ENCODE data around the gene TBC1D23.
A peak's percentile ranks its signal among the peaks of the same experiment; 100 is the strongest.

The TBC1D23 gene

DNA sequence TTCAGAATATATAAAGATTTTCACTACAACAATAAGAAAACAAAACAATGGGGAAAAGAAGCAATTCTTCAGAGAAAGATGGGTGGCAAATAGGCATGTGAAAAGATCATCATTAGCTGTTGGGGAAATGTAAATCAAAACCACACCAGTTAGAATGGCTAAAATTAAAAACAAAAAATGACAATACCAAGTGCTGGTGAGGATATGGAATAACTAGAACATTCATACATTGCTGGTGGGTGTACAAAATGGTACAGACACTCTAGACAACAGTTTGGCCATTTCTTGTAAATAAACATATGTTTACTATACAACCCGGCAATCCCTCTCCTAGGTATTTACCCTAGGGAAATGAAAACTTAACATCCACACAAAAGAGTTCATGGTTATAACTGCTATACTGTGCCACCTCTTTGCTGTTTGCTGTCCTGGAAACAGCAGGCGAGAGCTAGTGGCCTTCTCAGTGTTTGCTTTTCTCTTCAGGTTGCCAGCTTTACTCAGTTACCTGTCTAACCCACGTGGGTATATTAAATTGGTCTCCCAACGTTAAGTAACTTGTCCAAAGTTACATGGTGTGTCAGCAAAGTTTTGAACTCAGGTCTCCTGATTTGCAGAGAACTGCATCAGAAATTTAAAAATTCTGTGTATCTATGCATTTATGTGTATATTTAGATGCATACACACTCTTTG, 69.2 kb downstream of the TBC1D23 start:
- Histone ChIP-seq H3K79me2 (ENCODE audit: control insufficient read depth, insufficient read depth, low read length, poor library complexity) (peaks cover 1% of the 10 kb centered on the region), H3K27me3 (ENCODE audit: insufficient read depth, low read length) (no peaks in the 10 kb centered on the region), H4K12ac (ENCODE audit: low read depth, low read length) (no peak overlapping the region), H2BK5ac (ENCODE audit: low read depth, low read length, poor library complexity) (no peak overlapping the region), H4K8ac (ENCODE audit: low read depth, low read length) (no peak overlapping the region), H3K4me2 (ENCODE audit: low read length) (no peak overlapping the region), H2BK120ac (ENCODE audit: insufficient read depth, low read length, poor library complexity) (no peak overlapping the region), H3K27ac (ENCODE audit: low read depth, low read length) (no peak overlapping the region), H2AK5ac (ENCODE audit: low read length) (no peak overlapping the region), H2BK12ac (ENCODE audit: low read length) (no peak overlapping the region), H3K4ac (ENCODE audit: low read depth, low read length) (no peak overlapping the region), H3K79me1 (ENCODE audit: low read length) (peaks cover 7% of the 10 kb centered on the region), H3K4me3 (ENCODE audit: low read depth, low read length) (no peak overlapping the region), H3K14ac (ENCODE audit: low read length) (no peak overlapping the region), H2AFZ (ENCODE audit: insufficient read depth, low read length, poor library complexity) (no peak overlapping the region), H3K4me1 (ENCODE audit: control insufficient read depth in 1 of 2, insufficient read depth in 2 of 2, low read length in 2 of 2) (peaks cover under 1 to 3% of the 10 kb centered on the region in 2 experiments), H4K91ac (ENCODE audit: low read depth, low read length) (no peak overlapping the region), H3K9ac (ENCODE audit: low read length) (no peak overlapping the region), H3K23ac (ENCODE audit: low read length) (no peak overlapping the region), H3K18ac (ENCODE audit: low read length) (no peak overlapping the region), H3K36me3 (ENCODE audit: control insufficient read depth in 1 of 2, insufficient read depth in 2 of 2, low read length in 2 of 2) (peaks cover 0 to 2% of the 10 kb centered on the region in 2 experiments), H3K9me3 (ENCODE audit: insufficient read depth, low read depth, low read length) (no peaks in the 10 kb centered on the region)
- DNase-seq, result no peak
- WGBS (ENCODE audit: extremely low coverage, insufficient coverage, insufficient read length), result no CpG with 5 or more reads among the region's 4 CpGs

DNA sequence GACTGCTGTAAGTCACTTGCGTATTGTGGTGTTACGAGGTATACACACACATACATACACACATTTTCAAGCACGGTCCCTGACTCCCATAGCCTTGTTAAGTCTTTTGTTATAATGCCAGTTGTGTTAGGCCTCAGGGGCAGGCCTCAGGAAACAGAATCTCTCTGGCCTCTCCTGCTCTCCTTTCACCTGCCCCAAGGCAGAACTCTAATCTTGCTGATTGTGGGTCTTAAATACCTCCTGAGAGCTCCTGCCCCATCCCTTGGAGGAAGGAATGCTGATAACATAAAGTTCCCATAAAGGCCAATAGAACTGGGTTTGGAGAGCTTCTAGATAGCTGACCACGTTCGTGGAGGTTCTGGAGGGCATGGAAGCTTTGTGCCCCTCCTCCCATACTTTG, 69.9 kb downstream of the TBC1D23 start:
- Histone ChIP-seq H2BK5ac (ENCODE audit: low read depth, low read length, poor library complexity) (no peak overlapping the region), H3K23ac (ENCODE audit: low read length) (no peak overlapping the region), H3K27ac (ENCODE audit: low read depth, low read length) (no peak overlapping the region), H4K12ac (ENCODE audit: low read depth, low read length) (no peak overlapping the region), H4K91ac (ENCODE audit: low read depth, low read length) (no peak overlapping the region), H2AK5ac (ENCODE audit: low read length) (no peak overlapping the region), H3K18ac (ENCODE audit: low read length) (no peak overlapping the region), H3K27me3 (ENCODE audit: insufficient read depth, low read length) (no peaks in the 10 kb centered on the region), H3K14ac (ENCODE audit: low read length) (no peak overlapping the region), H2BK12ac (ENCODE audit: low read length) (no peak overlapping the region), H3K79me2 (ENCODE audit: control insufficient read depth, insufficient read depth, low read length, poor library complexity) (peaks cover 2% of the 10 kb centered on the region), H3K79me1 (ENCODE audit: low read length) (peaks cover 9% of the 10 kb centered on the region), H3K4me1 (ENCODE audit: control insufficient read depth in 1 of 2, insufficient read depth in 2 of 2, low read length in 2 of 2) (peaks cover 2 to 6% of the 10 kb centered on the region in 2 experiments), H3K36me3 (ENCODE audit: control insufficient read depth in 1 of 2, insufficient read depth in 2 of 2, low read length in 2 of 2) (peaks cover 0 to 2% of the 10 kb centered on the region in 2 experiments), H3K4ac (ENCODE audit: low read depth, low read length) (no peak overlapping the region), H4K8ac (ENCODE audit: low read depth, low read length) (no peak overlapping the region), H3K9ac (ENCODE audit: low read length) (no peak overlapping the region), H3K9me3 (ENCODE audit: insufficient read depth, low read depth, low read length) (no peaks in the 10 kb centered on the region), H2BK120ac (ENCODE audit: insufficient read depth, low read length, poor library complexity) (no peak overlapping the region), H3K4me3 (ENCODE audit: low read depth, low read length) (no peak overlapping the region), H3K4me2 (ENCODE audit: low read length) (no peak overlapping the region), H2AFZ (ENCODE audit: insufficient read depth, low read length, poor library complexity) (no peak overlapping the region)
- DNase-seq, result peak in 1 of 2 donors; percentile 48
- WGBS (ENCODE audit: extremely low coverage, insufficient coverage, insufficient read length), result no CpG with 5 or more reads among the region's 5 CpGs

DNA sequence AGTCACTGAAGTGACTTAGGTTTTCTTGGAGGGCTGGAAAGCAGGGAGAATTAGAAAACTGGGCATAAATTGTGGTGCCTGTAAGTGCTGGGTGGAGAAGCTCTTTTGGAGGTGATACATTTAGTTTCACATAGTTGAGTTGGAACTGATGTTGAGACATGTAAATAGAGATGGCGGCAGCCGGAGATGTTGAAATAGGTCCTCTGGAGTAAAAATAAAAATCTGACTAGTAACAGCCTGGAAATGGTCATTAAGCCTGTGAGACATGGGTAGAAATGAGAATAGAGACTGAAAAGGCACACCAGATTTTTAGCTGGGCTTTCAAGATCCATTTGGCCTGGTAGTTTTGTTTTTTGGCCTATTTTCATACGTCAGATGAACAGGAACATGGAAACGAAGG, 70.9 kb downstream of the TBC1D23 start:
- no peak overlapping the region for H3K9ac ChIP-seq (ENCODE audit: low read length)
- no peaks in the 10 kb centered on the region for H3K9me3 ChIP-seq (ENCODE audit: insufficient read depth, low read depth, low read length)
- no CpG with 5 or more reads among the region's 4 CpGs for WGBS (ENCODE audit: extremely low coverage, insufficient coverage, insufficient read length)
- no peak overlapping the region for H3K23ac ChIP-seq (ENCODE audit: low read length)
- no peak overlapping the region for H2AK5ac ChIP-seq (ENCODE audit: low read length)
- no peaks in the 10 kb centered on the region for H3K27me3 ChIP-seq (ENCODE audit: insufficient read depth, low read length)
- peaks cover 2 to 6% of the 10 kb centered on the region in 2 experiments for H3K4me1 ChIP-seq (ENCODE audit: control insufficient read depth in 1 of 2, insufficient read depth in 2 of 2, low read length in 2 of 2)
- H4K12ac ChIP-seq (ENCODE audit: low read depth, low read length), result no peak overlapping the region
- H2BK120ac ChIP-seq (ENCODE audit: insufficient read depth, low read length, poor library complexity), result no peak overlapping the region
- DNase-seq, result no peak
- no peak overlapping the region for H4K91ac ChIP-seq (ENCODE audit: low read depth, low read length)
- no peak overlapping the region for H3K27ac ChIP-seq (ENCODE audit: low read depth, low read length)
- no peak overlapping the region for H3K4me2 ChIP-seq (ENCODE audit: low read length)
- peaks cover 9% of the 10 kb centered on the region for H3K79me1 ChIP-seq (ENCODE audit: low read length)
- no peak overlapping the region for H2AFZ ChIP-seq (ENCODE audit: insufficient read depth, low read length, poor library complexity)
- H3K14ac ChIP-seq (ENCODE audit: low read length), result no peak overlapping the region
- no peak overlapping the region for H3K18ac ChIP-seq (ENCODE audit: low read length)
- H3K36me3 ChIP-seq (ENCODE audit: control insufficient read depth in 1 of 2, insufficient read depth in 2 of 2, low read length in 2 of 2), result no peaks in the 10 kb centered on the region
- H2BK12ac ChIP-seq (ENCODE audit: low read length), result no peak overlapping the region
- no peak overlapping the region for H2BK5ac ChIP-seq (ENCODE audit: low read depth, low read length, poor library complexity)
- H3K4me3 ChIP-seq (ENCODE audit: low read depth, low read length), result no peak overlapping the region
- no peak overlapping the region for H4K8ac ChIP-seq (ENCODE audit: low read depth, low read length)
- peaks cover 2% of the 10 kb centered on the region for H3K79me2 ChIP-seq (ENCODE audit: control insufficient read depth, insufficient read depth, low read length, poor library complexity)
- H3K4ac ChIP-seq (ENCODE audit: low read depth, low read length), result no peak overlapping the region

DNA sequence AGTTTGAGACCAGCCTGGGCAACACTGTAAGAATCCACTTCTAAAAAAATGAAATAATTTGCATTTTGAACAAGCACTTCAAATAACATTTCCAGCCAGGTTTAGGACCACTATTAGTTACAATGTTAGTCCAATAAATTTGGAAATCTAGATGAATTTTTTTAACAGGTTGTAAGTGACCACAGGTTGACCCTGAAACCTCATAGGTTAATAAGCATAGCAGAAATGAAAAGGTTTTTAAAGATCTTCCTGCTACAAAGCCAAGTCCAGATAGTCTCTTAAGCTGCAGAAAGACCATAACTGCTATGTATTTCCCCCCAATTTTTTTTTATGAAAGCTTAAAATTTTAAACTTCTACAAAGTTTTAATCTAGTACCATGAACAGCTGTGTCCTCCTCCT, 72.3 kb downstream of the TBC1D23 start:
- Histone ChIP-seq H3K27ac (ENCODE audit: low read depth, low read length) (no peak overlapping the region), H2AFZ (ENCODE audit: insufficient read depth, low read length, poor library complexity) (no peak overlapping the region), H3K4ac (ENCODE audit: low read depth, low read length) (no peak overlapping the region), H3K4me3 (ENCODE audit: low read depth, low read length) (no peak overlapping the region), H3K14ac (ENCODE audit: low read length) (no peak overlapping the region), H4K8ac (ENCODE audit: low read depth, low read length) (no peak overlapping the region), H3K4me2 (ENCODE audit: low read length) (no peak overlapping the region), H2BK12ac (ENCODE audit: low read length) (no peak overlapping the region), H3K79me1 (ENCODE audit: low read length) (peaks cover 9% of the 10 kb centered on the region), H4K12ac (ENCODE audit: low read depth, low read length) (no peak overlapping the region), H3K36me3 (ENCODE audit: control insufficient read depth in 1 of 2, insufficient read depth in 2 of 2, low read length in 2 of 2) (no peaks in the 10 kb centered on the region), H3K18ac (ENCODE audit: low read length) (no peak overlapping the region), H2BK5ac (ENCODE audit: low read depth, low read length, poor library complexity) (no peak overlapping the region), H3K23ac (ENCODE audit: low read length) (no peak overlapping the region), H2AK5ac (ENCODE audit: low read length) (no peak overlapping the region), H3K27me3 (ENCODE audit: insufficient read depth, low read length) (no peaks in the 10 kb centered on the region), H3K9ac (ENCODE audit: low read length) (no peak overlapping the region), H3K79me2 (ENCODE audit: control insufficient read depth, insufficient read depth, low read length, poor library complexity) (peaks cover 2% of the 10 kb centered on the region), H3K4me1 (ENCODE audit: control insufficient read depth in 1 of 2, insufficient read depth in 2 of 2, low read length in 2 of 2) (peaks cover 2 to 6% of the 10 kb centered on the region in 2 experiments), H3K9me3 (ENCODE audit: insufficient read depth, low read depth, low read length) (no peaks in the 10 kb centered on the region), H4K91ac (ENCODE audit: low read depth, low read length) (no peak overlapping the region), H2BK120ac (ENCODE audit: insufficient read depth, low read length, poor library complexity) (no peak overlapping the region)
- no peak for DNase-seq

Data from trophoblast cell (in vitro differentiated cells and primary cell).